ENCODE results near the gene RNF167. TPM values are rescaled to one million over a fixed set of nuclear protein-coding genes. Genes with fewer than 3 reads are reported as not detected.

The RNF167 gene
- total and polyA plus RNA-seq, 2 donors (not counting 3 experiments of a cell fraction or from before 2014, with no cell fraction given) = 60.2 to 87.6 TPM

DNA sequence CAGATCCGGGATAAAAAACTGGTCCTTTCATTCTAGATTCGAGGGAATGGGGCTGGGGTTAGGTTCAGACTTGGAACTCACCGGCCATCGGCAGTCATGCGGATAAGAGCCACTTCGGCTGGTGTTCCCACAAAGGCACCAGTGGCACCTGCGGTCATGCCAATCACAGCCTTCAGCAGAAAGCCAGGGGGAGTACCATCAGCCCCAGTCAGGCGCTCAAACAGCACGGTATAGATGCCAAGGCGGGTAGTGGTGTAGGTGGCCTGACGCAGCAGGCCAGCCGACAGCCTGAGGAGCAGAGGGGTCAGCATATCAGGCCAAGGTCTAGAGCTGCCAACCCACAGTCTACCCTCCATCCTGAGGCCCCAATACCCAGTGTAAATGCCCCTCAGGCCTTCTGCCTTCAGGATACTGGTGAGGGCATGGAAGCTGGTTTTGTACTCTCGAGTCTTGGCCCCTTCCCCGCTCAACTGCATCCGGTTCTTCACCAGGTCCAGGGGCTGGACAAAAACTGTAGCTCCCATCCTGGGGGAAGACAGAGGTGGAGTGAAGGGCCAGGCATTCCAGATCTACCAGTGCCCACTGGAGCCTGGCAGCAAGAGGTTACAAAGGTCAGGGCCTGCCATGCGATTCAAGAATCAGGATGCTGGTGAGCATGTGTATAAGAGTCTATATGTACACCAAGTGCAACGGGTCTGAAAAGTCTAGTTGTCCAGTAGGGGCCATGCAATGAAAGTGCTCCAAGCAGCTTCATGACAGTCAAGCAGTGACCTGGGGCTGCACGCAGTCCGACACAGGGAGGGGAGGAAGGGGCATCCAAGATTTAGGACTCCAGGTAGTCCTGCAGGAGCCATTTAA lies 1.2 kb upstream of the RNF167 start:
- DNase-seq (ENCODE audit: low read depth, low spot score) (no peak), FAIRE-seq (peak; percentile 57)
- H3K4me2 ChIP-seq (ENCODE audit: insufficient read depth, low read length) = peak overlapping the region; percentile 89
- POLR2A ChIA-PET = interaction anchor here (2.3 kb wide), 1 partner anchor 29 kb away, joined by 15 read pairs; the partner anchor contains the start of gene SPAG7
- dilution Hi-C loops (cut with MboI; ENCODE audit: extremely low pct_ligation_motif_present, low sequenced_read_pairs) (no loop called here), intact Hi-C loops (cut with micrococcal nuclease) (loop anchor here (1.0 kb wide), 1 partner anchor 30 kb away; no protein-coding TSS in a partner anchor)
- CTCF ChIA-PET = interaction anchor here (1.2 to 3.3 kb wide), 6 partner anchors 18 to 93 kb away, joined by 3 to 44 read pairs (median 5); partner anchors contain the start of genes INCA1 and KIF1C
- H2AFZ ChIP-seq (ENCODE audit: low read depth, low read length) = peak overlapping the region; percentile 40
- H3K36me3 ChIP-seq (ENCODE audit: control insufficient read depth in 2 of 2, extremely low read depth in 1 of 2, insufficient read depth in 2 of 2, low read length in 2 of 2) = peaks cover 8 to 29% of the 10 kb centered on the region in 2 experiments
- H3K4me3 ChIP-seq (replicated peaks in 1 of 3; ENCODE audit: insufficient read depth in 1 of 3, low read depth in 1 of 3, low read length in 3 of 3) = peak overlapping the region; percentile 45 to 84 (median 77)
- no peaks in the 10 kb centered on the region for H3K9me3 ChIP-seq (replicated peaks; ENCODE audit: control insufficient read depth, insufficient read depth, low read length)
- peak overlapping the region; percentile 88 for H3K9ac ChIP-seq (replicated peaks; ENCODE audit: extremely low read depth, insufficient read depth, low read length)
- H3K27ac ChIP-seq (ENCODE audit: insufficient read depth, low read depth, low read length) = peak overlapping the region; percentile 81
- H3K9me1 ChIP-seq (replicated peaks; ENCODE audit: control insufficient read depth, extremely low read depth, insufficient read depth, low read length) = no peaks in the 10 kb centered on the region
- H3K27me3 ChIP-seq (ENCODE audit: control insufficient read depth in 2 of 2, insufficient read depth in 2 of 2, low read length in 2 of 2) = no peaks in the 10 kb centered on the region
- TF ChIP-seq MYC (IDR thresholded peaks at IDR 0.05; ENCODE audit: low read depth, low read length) (no peak), POLR2A (IDR thresholded peaks at IDR 0.05; ENCODE audit: low read depth, low read length) (no peak), JUN (IDR thresholded peaks at IDR 0.05; ENCODE audit: borderline replicate concordance, insufficient read depth, insufficient read length, low read depth) (no peak), FOS (IDR thresholded peaks at IDR 0.05; ENCODE audit: borderline replicate concordance, insufficient read depth, low read length) (no peak), GATA2 (IDR thresholded peaks at IDR 0.05; ENCODE audit: insufficient read depth, insufficient read length, low read depth, low read length) (no peak), POLR2AphosphoS5 (IDR thresholded peaks at IDR 0.05; ENCODE audit: insufficient read depth, low read depth, low read length) (no peak), EZH2 (IDR thresholded peaks at IDR 0.05; ENCODE audit: borderline replicate concordance, low read depth, low read length, severe bottlenecking) (no peak)
- TF ChIP-seq, protein P1, sequence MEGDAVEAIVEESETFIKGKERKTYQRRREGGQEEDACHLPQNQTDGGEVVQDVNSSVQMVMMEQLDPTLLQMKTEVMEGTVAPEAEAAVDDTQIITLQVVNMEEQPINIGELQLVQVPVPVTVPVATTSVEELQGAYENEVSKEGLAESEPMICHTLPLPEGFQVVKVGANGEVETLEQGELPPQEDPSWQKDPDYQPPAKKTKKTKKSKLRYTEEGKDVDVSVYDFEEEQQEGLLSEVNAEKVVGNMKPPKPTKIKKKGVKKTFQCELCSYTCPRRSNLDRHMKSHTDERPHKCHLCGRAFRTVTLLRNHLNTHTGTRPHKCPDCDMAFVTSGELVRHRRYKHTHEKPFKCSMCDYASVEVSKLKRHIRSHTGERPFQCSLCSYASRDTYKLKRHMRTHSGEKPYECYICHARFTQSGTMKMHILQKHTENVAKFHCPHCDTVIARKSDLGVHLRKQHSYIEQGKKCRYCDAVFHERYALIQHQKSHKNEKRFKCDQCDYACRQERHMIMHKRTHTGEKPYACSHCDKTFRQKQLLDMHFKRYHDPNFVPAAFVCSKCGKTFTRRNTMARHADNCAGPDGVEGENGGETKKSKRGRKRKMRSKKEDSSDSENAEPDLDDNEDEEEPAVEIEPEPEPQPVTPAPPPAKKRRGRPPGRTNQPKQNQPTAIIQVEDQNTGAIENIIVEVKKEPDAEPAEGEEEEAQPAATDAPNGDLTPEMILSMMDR (IDR thresholded peaks at IDR 0.05; ENCODE audit: extremely low read depth in 1 of 2, insufficient read depth in 1 of 2, low read depth in 1 of 2, low read length in 2 of 2) = no peak
- TF ChIP-seq, protein P2, sequence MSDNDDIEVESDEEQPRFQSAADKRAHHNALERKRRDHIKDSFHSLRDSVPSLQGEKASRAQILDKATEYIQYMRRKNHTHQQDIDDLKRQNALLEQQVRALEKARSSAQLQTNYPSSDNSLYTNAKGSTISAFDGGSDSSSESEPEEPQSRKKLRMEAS (IDR thresholded peaks at IDR 0.05; ENCODE audit: insufficient read depth, insufficient read length) = no peak
- peaks cover 49% of the 10 kb centered on the region for H3K79me2 ChIP-seq (ENCODE audit: control insufficient read depth, insufficient read depth, low read length)
- H3K4me1 ChIP-seq (ENCODE audit: control insufficient read depth, extremely low read depth, insufficient read depth, low read length) = peaks cover 23% of the 10 kb centered on the region
- no peaks in the 10 kb centered on the region for H4K20me1 ChIP-seq (replicated peaks; ENCODE audit: control insufficient read depth, extremely low read depth, insufficient read depth, low read length)
- BruUV-seq (replicated peaks) = TSS peak; percentile 14

Measured in endothelial cell of umbilical vein (primary cell).